ENCODE results near the gene EIF2D.

DNA sequence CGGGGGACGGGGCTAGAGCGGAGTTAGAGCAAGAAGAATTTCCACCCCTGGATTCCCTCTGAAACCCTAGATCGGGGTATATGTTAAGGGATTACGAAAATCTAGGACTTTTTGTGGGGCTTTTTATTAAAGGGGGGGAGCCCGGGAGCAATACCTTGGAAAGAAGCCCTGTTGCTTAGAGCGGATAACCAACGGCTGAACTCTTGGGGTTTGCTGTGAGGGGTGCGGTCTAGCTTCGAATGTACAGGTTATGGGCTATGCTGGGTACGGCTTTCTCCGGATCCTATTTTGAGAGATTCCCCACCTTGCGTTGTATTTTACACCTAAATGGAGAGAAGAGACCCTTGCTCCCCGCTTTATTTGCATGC lies 23.7 kb upstream of the EIF2D start:
- TF ChIP-seq POLR2A (IDR thresholded peaks at IDR 0.05; ENCODE audit: low read length) (no peak), GATA1 (IDR thresholded peaks at IDR 0.05; ENCODE audit: low read depth, low read length) (no peak)

Measured in erythroblast (primary cell).